HepG2 (cell line): Measurements from ENCODE around the gene EIF2AK2. TPM values are rescaled to one million over a fixed set of nuclear protein-coding genes. Genes with fewer than 3 reads are reported as not detected.
A peak's percentile ranks its signal among the peaks of the same experiment; 100 is the strongest.

Experiments used
- ARNT ChIP-seq: fragments of 450-650 bp; IDR thresholded peaks from 2 replicates; pipeline ENCODE4 v1.6.1; 2017
- E2F2 ChIP-seq: sonication (generic); formaldehyde crosslinking; IDR thresholded peaks from 2 replicates; pipeline ENCODE4 v1.4.0; 2020; ENCODE audit warnings: missing genetic modification reagents, borderline replicate concordance
- HES4 ChIP-seq: sonication (generic); formaldehyde crosslinking; IDR thresholded peaks from 2 replicates; pipeline ENCODE4 v1.9.0; 2021; ENCODE audit warnings: mild to moderate bottlenecking, missing genetic modification reagents, borderline replicate concordance
- HOMEZ ChIP-seq: IDR thresholded peaks from 2 replicates; pipeline ENCODE4 v1.6.1; 2016; ENCODE audit warnings: low read depth
- KLF16 ChIP-seq, 2 experiments: sonication (generic) in 1 of 2; formaldehyde crosslinking in 1 of 2; IDR thresholded peaks; 2 replicates each; pipeline versions ENCODE4 v1.6.1 to v1.8.0; 2016 to 2023; ENCODE audit warnings: missing genetic modification reagents in 2 of 2, missing compliant biosample characterization in 1 of 2
- MAX ChIP-seq: IDR thresholded peaks from 2 replicates; pipeline ENCODE4 v1.6.1; 2012; ENCODE audit warnings: inconsistent platforms
- MNT ChIP-seq: fragments of 450-650 bp; IDR thresholded peaks from 2 replicates; pipeline ENCODE4 v1.6.1; 2016
- NPAS2 ChIP-seq: sonication (generic); formaldehyde crosslinking; IDR thresholded peaks from 2 replicates; pipeline ENCODE4 v1.8.0; 2022; ENCODE audit warnings: mild to moderate bottlenecking, missing genetic modification reagents, borderline replicate concordance
- PAF1 ChIP-seq: IDR thresholded peaks from 2 replicates; pipeline ENCODE4 v1.6.1; 2016; ENCODE audit warnings: missing genetic modification reagents, missing compliant biosample characterization
- SP140L ChIP-seq: sonication (generic); formaldehyde crosslinking; IDR thresholded peaks from 2 replicates; pipeline ENCODE4 v1.4.0; 2020; ENCODE audit warnings: missing genetic modification reagents, borderline replicate concordance
- YEATS4 ChIP-seq: sonication (generic); formaldehyde crosslinking; IDR thresholded peaks from 2 replicates; pipeline ENCODE4 v1.4.0; 2020; ENCODE audit warnings: missing genetic modification reagents, borderline replicate concordance
- ZBTB7B ChIP-seq: sonication (generic); formaldehyde crosslinking; IDR thresholded peaks from 2 replicates; pipeline ENCODE4 v1.4.0; 2020; ENCODE audit warnings: missing genetic modification reagents
- ZNF333 ChIP-seq: sonication (generic); formaldehyde crosslinking; IDR thresholded peaks from 2 replicates; pipeline ENCODE4 v1.4.0; 2020; ENCODE audit warnings: mild to moderate bottlenecking, missing genetic modification reagents, borderline replicate concordance
- ZNF335 ChIP-seq: sonication (generic); formaldehyde crosslinking; IDR thresholded peaks from 2 replicates; pipeline ENCODE4 v1.4.0; 2020; ENCODE audit warnings: missing genetic modification reagents
- ZNF547 ChIP-seq: sonication (generic); formaldehyde crosslinking; IDR thresholded peaks from 2 replicates; pipeline ENCODE4 v1.5.1; 2020; ENCODE audit warnings: mild to moderate bottlenecking, missing genetic modification reagents
- ZNF775 ChIP-seq: sonication (generic); formaldehyde crosslinking; IDR thresholded peaks from 2 replicates; pipeline ENCODE4 v1.4.0; 2020; ENCODE audit warnings: missing genetic modification reagents, mild to moderate bottlenecking, moderate library complexity, borderline replicate concordance
- polyA plus RNA-seq, 8 experiments: library from polyadenylated mRNA; depleted of rRNA in 3 of 8; stranded (reverse) in 7 of 8; unstranded in 1 of 8; fragments of >200 nt; fragmentation: Illumina TruSeq in 4 of 8; extraction: Trizol in 4 of 8; gene quantifications; 2 replicates each; pipeline versions ENCODE4 v1.2.1 to v1.2.3, GENCODE V29; 2011 to 2016; ENCODE audit warnings: low read depth in 4 of 8, missing spikeins in 1 of 8, mixed read lengths in 1 of 8; ENCODE audit not compliant: insufficient read depth in 1 of 8
- total RNA-seq, 5 experiments: library from RNA; depleted of rRNA; stranded (reverse); fragments of >200 nt; fragmentation: Illumina TruSeq; extraction: Trizol; gene quantifications; 2 replicates each; pipeline ENCODE4 v1.2.3, GENCODE V29; 2016; ENCODE audit warnings: low read depth in 1 of 5
- TF ChIP-seq, protein P1 (sequence below): sonication (generic); formaldehyde crosslinking; conservative IDR thresholded peaks from 2 replicates; pipeline ENCODE4 v1.4.0; 2020; ENCODE audit warnings: mild to moderate bottlenecking, missing genetic modification reagents, moderate library complexity

The EIF2AK2 gene
- total and polyA plus RNA-seq, 2 of the 13 experiments (the other 11 are each of a cell fraction or from before 2014, with no cell fraction given) = 10.2 to 26.1 TPM

GRCh38 chr2:37083873-37084794 is 72.6 kb downstream of the EIF2AK2 start, which contains the start of the genes GPATCH11 and HEATR5B (continued):
- peak; percentile 36 for TF ChIP-seq MNT
- TF ChIP-seq ZNF547 (CRISPR knock-in tag) = peak; percentile 93
- TF ChIP-seq, protein P1, sequence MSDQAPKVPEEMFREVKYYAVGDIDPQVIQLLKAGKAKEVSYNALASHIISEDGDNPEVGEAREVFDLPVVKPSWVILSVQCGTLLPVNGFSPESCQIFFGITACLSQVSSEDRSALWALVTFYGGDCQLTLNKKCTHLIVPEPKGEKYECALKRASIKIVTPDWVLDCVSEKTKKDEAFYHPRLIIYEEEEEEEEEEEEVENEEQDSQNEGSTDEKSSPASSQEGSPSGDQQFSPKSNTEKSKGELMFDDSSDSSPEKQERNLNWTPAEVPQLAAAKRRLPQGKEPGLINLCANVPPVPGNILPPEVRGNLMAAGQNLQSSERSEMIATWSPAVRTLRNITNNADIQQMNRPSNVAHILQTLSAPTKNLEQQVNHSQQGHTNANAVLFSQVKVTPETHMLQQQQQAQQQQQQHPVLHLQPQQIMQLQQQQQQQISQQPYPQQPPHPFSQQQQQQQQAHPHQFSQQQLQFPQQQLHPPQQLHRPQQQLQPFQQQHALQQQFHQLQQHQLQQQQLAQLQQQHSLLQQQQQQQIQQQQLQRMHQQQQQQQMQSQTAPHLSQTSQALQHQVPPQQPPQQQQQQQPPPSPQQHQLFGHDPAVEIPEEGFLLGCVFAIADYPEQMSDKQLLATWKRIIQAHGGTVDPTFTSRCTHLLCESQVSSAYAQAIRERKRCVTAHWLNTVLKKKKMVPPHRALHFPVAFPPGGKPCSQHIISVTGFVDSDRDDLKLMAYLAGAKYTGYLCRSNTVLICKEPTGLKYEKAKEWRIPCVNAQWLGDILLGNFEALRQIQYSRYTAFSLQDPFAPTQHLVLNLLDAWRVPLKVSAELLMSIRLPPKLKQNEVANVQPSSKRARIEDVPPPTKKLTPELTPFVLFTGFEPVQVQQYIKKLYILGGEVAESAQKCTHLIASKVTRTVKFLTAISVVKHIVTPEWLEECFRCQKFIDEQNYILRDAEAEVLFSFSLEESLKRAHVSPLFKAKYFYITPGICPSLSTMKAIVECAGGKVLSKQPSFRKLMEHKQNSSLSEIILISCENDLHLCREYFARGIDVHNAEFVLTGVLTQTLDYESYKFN (CRISPR knock-in tag) = peak; percentile 64
- TF ChIP-seq MAX = peak; percentile 89
- peak; percentile 33 to 79; a peak in 2 of 4 replicates for TF ChIP-seq KLF16 (CRISPR knock-in tag; IDR thresholded peaks at IDR 0.05)
- TF ChIP-seq PAF1 = no peak
- TF ChIP-seq ZNF775 (CRISPR knock-in tag) = no peak
- TF ChIP-seq YEATS4 (CRISPR knock-in tag) = peak; percentile 97
- TF ChIP-seq HOMEZ (CRISPR knock-in tag) = no peak; the same call in 1 of the 2 replicates
- TF ChIP-seq ZBTB7B = no peak; the same call in 1 of the 2 replicates
- TF ChIP-seq ARNT = no peak
- peak; percentile 59; the same call in 1 of the 2 replicates for TF ChIP-seq ZNF335 (CRISPR knock-in tag)
- TF ChIP-seq ZNF333 = peak; percentile 96
- no peak for TF ChIP-seq NPAS2
- TF ChIP-seq SP140L (CRISPR knock-in tag) = peak; percentile 76; the same call in 1 of the 2 replicates
- TF ChIP-seq HES4 = no peak; the same call in 1 of the 2 replicates
- no peak for TF ChIP-seq E2F2
